Activated CD8-positive, alpha-beta memory T cell treated with anti-CD3 and anti-CD28 coated beads, Interleukin-2, amount 50 U/mL, for 1 hour (primary cell): ENCODE measurements around the gene PAGE5.

ENCODE experiments used
- DNase-seq: peaks from one replicate; pipeline ENCODE4 v3.0.0-alpha.2; 2020; ENCODE audit errors: extremely low read depth

PAGE5 gene

GRCh38 chrX:55220119-55220794 lies at the start of gene PAGE5:
PAGE5 (plus strand) TSS chrX:55220346; CDS start chrX:55221383, 1,037 bp downstream.
- no peak for DNase-seq

- DNase-seq, result no peak
Measured at GRCh38 chrX:55187281-55187680, 32.9 kb upstream of the PAGE5 start.

- DNase-seq, result no peak
Measured at GRCh38 chrX:55196688-55197087, 23.5 kb upstream of the PAGE5 start.

GRCh38 chrX:55201930-55202579 lies 18.1 kb upstream of the PAGE5 start:
- DNase-seq, result no peak

- no peak for DNase-seq
Measured at GRCh38 chrX:55206162-55206941, 13.8 kb upstream of the PAGE5 start.

- DNase-seq, result no peak
Measured at GRCh38 chrX:55210931-55211677, 9.0 kb upstream of the PAGE5 start.

- DNase-seq, result no peak
Measured at GRCh38 chrX:55213381-55213780, 6.8 kb upstream of the PAGE5 start.

GRCh38 chrX:55240788-55241340 lies 20.7 kb downstream of the PAGE5 start:
- DNase-seq, result no peak

GRCh38 chrX:55253528-55253927 lies 33.4 kb downstream of the PAGE5 start:
- DNase-seq, result no peak

- no peak for DNase-seq
Measured at GRCh38 chrX:55260806-55261205, 40.7 kb downstream of the PAGE5 start.

GRCh38 chrX:55264816-55265215 lies 44.7 kb downstream of the PAGE5 start, which contains the start of gene PAGE3:
PAGE3 (minus strand) TSS chrX:55264916; CDS start chrX:55263903, 1,013 bp downstream.
- no peak for DNase-seq
